Left renal pelvis (tissue), 4 donors: ENCODE measurements around the gene EYA2. TPM values are rescaled to one million over a fixed set of nuclear protein-coding genes. Genes with fewer than 3 reads are reported as not detected.

Experiments
- DNase-seq, 4 donors: peaks; one replicate each; pipeline ENCODE4 v3.0.0-alpha.2; 2013; ENCODE audit warnings: low read depth in 4 of 4, low spot score in 3 of 4
- polyA plus RNA-seq, 4 donors: library from polyadenylated mRNA; unstranded; fragments of 120-200 nt; gene quantifications; one replicate each; pipeline ENCODE4 v1.2.1, GENCODE V29; 2013; ENCODE audit not compliant: insufficient read length in 4 of 4

The EYA2 gene
- polyA plus RNA-seq, 4 donors, result 0.87 to 20.5 (median 1.8) TPM

DNA sequence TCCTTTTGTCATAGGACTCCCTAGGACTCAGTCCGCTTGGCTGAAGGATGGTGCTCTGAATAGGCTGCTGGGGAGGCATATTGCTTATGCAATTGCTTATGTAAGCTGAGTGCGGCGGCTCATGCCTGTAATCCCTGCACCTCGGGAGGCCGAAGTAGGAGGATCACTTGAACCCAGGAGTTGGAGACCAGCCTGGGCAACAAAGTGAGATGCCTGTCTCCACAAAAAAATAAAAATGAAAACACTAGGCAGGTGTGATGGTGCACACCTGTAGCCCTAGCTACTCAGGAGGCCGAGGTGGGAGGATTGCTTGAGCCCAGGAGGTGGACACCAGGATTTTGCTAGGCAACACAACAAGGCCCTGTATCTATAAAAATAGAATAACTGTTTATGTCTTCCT, 81.3 kb downstream of the EYA2 start:
- no peak for DNase-seq

DNA sequence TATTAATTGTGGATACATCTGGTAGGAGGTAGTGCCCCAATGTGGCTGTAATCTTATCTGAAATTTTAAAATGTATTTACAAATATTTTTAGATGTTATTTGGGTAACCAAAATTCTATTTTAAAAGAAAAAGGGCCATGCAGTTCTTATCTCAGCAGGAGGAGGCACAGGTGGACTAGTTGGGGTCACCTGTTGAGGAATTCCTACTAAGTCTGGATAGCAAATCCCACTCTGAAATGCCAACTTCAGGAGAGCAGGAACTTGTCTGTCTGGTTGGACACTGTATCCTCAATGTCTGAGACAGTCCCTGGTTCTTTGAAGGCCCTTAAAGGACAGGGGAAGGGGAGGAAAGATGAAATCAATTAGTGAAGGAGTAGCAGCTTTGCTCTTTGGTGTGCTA, 82.6 kb downstream of the EYA2 start:
- no peak for DNase-seq

DNA sequence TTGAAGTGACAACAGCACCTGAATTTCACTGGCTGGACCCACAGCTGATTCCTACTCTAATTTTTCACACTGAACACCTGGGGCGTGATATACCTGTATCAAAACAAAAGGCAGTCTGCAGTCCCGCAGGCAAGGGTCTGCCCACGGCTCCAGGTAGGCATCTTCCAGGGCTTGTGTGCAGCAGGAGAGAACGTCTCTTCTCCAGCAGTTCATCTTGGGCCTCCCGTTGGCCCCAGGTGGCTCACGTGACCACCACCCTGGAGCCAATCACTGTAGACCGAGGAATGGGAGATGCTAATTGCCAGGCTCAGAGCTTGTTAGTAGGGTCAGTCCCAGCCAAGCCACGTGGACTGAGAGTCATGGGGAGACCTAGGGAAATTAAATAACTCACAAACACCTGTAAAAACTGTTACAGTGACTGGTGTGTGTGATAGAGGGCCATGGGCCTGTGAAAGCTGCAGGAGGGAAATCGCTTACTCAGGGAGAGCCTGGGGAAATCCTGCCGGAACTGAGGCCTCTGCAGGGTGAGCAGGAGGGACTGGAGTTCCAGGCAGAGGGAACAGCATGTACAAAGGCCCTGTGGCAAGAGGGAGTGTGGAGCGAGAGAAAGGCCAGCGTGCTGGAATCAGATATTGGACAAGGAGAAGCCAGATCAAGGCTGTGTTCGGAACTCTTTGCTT, 83.4 kb downstream of the EYA2 start:
- no peak for DNase-seq

DNA sequence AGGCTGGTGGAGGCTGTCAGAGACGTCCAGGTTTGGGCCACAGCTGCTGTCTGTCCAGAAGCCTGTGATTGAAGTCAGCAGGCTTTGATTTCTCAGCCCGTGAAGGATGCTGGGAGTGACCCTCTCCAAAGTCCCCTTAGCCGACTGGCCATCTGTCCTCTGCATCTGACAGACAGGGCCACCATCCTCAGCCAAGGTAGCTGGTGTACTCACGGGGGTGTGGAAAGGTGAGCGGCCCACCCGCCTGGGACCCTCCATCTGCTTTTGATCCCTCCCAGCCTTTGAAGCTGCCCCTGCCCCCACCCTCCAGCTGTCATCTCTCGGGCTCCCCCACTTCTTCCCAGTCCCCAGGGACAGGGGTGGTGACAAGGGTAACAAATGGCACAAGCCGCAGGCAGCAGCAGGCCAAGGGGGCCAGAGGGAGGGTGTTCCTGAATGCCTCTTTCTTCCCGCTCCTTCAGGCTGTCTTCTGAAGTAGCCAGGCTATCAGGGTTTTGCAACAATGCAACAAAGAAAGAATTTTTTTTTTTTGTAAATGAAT, 84.4 kb downstream of the EYA2 start:
- no peak for DNase-seq

DNA sequence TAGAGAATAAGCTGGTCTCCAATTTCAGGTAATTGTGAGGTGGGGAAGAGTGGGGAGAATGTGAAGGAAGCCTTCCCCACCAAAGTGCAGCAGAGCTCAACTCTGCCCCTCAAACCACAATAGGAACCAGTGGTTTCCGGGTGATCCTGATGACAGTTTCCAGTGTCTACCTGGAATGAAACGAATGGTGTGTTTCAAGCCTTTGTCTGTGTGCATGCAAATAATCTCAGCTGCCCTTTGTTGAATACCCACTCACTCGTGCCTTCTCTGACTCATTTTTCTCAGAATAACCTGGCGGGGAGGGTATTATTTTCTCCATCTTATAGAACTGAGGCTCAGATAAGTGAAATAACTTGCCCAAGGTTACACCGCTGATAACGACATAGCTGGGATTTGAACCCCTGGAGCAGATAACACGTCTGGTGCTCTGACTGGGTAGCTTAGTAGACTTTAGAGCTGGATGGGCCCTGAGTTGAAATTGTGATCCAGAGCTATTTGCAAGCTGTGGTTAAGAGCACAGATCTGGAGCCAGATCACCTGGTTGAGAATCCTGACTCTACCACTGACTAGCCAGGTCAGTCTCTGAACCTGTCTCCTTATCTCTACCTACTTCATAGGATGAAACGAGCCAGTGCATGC, 85.1 kb downstream of the EYA2 start:
- DNase-seq, result no peak

DNA sequence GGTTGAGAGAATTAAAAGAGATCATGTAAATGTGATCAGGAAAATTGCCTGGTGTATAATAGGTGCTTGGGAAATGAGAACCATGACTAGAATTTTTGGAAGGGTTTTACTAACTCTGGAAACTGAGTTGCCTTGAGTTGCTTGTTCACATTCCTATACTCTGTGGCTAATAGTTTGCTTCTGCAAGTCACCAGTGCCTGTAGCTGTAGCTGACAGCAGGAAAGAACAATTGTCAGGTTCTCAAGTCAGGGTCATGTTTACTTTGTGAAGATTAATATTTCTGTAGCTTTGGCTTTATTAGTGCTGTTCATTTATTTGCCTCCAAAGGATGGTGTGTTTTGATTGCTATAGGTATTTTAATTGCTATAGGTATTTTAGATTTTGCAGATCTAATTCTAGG, 86.5 kb downstream of the EYA2 start:
- no peak for DNase-seq

DNA sequence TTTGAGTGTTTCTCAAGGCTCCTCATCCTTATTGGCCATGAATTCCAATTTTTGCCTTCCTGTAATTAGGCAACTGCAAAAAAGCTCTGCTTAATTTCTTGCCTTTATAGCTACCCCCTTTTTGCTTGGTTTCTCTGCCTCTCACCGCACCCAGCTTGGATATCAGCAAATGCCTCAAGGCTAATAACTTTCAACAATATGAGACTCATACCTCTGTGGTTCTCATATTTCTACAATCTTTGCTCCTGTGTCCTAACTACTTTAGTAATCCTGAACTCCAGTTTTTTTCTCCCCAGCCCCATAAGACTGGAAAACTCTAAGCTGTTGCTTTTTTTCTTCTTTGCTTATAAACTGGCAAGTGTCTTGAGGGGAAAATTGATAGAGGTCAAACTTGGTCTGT, 88.8 kb downstream of the EYA2 start:
- DNase-seq, result no peak

DNA sequence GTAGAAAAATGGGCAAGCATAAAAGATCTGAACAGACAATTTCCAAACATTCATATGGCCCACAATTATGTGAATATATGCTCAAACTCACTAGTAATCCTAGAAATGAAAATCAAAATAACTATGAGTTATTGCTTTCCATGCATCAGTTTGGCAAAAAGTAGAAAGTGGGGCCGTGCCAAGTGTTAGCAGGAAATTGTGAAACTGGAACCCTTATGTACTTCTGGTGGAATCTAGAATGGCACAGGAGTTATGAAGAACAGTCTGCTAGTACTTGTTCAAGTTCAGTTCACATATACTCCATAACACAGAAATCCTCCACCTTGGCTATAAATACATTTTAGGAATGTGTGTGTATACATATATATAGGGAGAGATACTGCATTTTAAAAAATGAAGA, 89.8 kb downstream of the EYA2 start:
- no peak for DNase-seq

DNA sequence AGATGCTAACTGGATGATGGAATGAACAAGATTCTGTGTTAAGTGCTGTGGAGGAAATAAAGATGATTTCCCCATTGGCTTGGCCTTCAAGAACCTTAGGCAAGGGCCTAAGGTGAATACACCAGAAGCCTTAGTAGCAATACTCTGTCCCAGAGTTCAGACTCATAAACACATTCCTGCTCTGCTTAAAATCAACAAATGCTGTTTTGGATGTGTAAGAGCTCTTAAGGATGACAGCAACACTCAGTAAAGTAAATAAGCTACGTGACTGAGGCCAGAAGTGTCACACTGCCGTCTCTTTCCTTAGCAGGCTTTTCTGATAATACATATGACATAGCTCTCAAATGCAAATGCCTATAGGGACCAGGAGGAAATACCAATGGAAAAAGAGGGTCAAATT, 90.6 kb downstream of the EYA2 start:
- no peak for DNase-seq

DNA sequence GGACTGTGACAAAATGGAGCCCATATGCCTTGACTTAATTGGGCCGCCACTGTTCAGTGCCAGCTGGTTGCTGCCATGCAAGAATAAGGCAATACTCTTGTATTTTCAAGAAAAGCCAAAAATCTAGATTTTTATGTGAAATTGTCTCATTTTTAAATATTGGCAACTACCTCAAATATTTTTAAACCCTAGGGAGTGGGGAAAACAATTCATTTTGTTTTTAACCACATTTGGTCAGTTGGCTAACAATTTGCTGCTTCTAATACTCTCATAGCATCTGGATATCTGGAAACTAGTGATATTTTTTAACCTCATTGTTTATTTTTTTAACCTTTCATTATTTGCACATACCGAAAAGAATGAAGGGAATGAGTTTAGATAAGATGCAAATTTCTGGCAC, 91.0 kb downstream of the EYA2 start:
- no peak for DNase-seq

DNA sequence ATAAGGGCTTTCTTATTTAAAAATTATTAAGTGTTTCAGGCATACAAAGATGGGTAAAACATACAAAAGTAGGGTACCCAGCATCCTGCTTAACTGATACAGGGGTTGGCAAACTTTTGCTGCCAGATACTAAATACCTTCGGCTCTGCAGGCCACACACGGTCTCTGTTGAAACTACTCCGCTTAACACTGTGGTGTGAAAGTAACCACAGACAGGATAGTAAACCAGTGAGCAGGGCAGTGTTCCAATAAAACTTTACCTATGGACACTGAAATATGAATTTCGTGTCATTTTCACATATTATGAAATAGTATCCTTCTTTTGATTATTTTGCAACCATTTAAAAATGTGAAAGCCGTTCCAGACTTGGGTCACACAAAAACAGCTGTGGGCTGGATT, 92.4 kb downstream of the EYA2 start:
- DNase-seq, result no peak

DNA sequence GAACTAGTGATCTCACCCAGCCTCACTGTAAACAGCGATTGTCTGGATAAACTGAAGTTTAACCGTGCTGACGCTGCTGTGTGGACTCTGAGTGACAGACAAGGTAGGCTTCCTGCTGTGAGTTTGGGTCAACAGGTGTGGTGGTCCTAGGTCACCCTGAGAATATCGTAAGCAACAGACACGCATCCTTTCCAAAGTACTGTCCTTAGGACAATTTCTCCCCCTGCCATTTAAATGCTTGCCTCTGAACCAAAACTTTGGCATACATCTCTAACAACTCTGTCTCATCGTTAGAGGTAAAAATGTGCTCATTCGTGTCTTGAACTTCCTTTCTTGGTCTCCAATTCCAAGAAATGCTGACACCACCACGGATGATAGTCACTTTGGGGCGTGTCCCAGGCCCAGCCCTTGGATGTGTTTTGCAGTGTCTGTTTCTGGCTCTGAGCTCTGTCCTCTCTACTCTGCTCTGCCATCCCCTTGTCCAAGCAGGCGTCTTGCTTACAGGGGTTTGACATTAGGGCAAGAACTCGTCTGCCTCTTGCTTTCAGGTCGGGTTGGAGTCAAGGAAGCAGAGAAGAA, 95.5 kb downstream of the EYA2 start:
- no peak for DNase-seq

DNA sequence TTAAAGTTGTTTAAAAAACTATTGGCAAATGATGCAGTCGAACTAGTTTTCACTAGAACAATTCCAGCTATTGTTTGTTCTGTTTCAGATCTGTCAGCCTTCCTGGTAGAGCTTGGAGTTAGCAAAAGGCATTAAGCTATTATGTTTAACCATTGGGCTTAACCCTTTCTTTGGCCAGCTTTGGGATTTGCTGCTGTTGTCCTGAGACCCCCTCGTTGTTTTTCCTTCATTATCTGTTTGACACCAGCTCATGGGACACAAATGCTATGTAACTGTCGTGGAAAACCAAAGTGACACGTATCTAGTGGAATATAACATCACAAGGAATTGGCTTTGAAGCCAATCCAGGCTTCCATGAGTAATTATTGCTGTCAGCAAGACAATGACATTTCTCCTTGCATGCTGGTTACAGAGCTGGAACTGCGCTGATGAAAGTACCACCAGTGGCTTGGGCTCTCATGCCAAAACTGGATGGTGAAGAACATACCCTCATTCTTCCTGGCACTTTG, 96.0 kb downstream of the EYA2 start:
- DNase-seq, result no peak

DNA sequence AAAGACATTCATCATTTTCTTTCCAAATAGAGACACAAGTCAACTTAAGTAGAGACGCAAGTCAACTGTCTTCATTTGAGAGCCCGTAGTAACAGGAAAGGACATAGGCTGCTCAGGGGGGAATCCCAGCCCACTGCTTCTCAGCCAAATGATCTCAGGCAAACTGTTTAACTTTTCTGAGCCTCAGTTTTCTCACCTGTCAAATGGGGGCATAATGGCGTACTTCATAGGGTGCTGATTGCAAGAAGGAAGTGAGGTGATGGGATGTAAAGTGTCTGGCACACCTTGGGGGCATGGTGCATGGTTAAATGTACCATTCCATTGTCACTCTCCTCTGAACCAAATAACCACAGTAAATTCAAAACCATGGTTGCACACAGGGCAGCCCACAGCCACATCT, 96.5 kb downstream of the EYA2 start:
- DNase-seq, result no peak

DNA sequence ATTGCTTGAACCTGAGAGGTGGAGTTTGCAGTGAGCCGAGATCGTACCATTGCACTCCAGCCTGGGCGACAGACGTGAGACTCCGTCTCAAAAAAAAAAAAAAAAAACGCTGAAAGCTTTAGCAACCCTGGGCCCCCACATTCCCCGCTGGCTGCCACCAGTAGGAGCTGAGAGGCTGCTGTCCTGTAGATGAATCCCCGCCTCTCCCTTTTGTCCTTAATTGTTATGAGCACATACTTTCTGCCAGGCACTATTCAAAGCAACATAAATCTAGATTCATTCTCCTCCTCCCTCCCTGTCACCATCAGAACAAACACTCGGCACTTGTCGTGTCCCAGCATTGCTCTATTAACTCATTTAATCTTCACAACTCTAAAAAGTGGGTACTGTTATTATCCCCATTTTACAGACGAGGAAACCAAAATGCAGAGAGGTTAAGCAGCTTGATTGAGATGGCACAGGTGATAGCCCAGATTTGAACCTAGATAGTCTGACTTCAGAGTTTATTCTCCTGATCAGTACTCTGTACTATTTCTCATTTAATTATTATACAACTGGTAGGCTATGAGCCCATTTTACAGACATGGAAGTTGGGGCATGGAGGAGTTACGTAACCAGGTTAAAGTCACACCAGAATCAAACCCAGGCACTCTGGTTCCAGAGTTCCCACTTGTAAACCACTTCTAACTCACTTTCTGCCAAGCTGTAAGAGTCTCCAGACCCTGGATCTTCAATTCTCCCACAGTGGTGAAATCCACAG, 97.4 kb downstream of the EYA2 start:
- DNase-seq, result no peak

DNA sequence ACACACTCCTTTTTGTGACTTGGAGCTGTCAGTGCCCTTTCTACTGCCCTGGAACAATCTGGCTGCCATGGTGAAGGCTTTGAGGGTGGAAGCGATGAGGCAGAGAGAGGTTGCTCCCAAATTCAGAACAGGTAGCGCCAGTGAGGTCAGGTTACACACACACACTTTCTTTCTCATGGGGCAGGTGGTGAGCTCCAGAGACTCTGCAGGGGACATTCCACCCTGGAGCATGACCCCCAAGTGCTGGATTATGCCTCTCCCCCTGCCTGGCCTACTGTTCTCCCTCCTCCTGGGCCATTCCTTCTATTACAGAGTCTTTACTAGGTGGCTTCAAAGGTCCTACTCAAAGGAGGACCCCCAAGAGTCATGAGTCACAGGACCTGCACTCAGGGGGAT, 98.0 kb downstream of the EYA2 start:
- no peak for DNase-seq

DNA sequence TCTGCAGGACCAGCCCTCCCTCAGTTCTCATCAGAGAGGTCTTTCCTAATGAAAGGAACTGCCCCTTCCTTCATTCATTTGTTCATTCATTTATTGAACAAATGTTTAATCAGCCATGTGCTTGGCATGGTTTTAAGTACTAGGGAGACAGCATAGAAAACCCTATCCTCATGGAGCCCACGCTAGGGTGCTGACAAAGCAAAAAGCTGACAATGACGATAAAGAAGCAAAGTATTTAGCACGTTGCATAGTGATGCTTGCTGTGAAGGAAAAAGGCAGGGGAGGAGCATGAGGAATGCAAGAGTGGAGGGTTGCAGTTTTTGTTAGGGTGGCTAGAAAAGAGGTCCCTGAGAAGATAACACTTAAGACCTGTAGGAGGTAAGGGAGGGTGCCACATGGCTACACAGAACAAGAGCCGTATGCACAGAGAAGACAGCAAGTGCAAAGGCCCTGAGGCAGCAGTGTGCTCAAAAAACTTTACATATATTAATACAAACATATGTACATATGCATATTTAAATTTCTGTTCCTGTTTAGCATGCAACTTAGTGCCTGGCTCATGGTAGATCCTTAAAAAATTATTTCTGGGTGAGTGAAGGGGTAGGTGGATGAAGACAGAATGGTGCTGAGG, 98.9 kb downstream of the EYA2 start:
- no peak for DNase-seq

DNA sequence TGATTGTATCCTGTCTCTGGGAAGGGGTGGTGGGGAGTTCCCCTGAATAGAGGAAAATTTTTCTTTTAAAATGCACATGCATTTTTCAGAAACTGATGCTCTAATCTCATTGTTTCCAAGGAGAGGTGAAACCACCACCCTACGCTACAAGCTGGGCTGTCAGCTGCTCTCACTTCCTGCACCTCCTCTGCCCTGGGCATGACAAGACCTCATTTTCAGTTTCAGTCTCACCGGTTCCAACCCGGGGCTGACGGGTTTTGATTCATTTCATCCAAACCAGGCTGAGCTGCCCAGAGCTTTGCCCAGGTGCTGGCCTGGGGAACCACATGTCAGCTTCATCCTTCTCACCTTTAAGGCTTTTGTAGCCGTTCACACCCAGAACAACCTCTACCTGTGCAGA, 99.7 kb downstream of the EYA2 start:
- no peak for DNase-seq

DNA sequence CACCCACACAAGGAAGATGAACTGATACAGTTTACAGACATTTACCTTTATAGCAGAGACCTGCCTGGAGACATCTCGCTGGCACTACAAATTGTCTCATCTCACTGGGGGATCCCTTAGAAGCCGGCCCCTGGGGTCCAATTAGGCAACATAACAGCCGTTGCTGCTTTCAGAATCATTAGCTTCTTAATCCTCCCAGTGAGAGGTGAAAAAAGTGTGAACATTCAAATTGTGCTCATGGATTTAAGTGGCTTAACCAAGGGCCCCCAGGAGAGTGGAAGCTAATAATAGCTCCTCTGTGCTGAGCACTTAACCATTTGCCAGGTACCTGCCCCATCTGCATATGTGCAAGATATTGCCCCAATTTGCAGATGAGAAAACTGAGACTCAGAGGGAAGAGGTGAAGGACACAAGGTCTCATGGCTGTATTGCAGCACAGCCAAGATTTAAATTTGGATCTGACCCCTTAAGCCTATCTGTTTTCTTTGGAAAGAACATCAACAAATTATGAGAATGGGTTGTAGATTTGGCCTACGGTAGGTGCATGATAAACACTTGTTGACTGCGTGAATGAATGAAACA, 101.0 kb downstream of the EYA2 start:
- DNase-seq, result no peak

DNA sequence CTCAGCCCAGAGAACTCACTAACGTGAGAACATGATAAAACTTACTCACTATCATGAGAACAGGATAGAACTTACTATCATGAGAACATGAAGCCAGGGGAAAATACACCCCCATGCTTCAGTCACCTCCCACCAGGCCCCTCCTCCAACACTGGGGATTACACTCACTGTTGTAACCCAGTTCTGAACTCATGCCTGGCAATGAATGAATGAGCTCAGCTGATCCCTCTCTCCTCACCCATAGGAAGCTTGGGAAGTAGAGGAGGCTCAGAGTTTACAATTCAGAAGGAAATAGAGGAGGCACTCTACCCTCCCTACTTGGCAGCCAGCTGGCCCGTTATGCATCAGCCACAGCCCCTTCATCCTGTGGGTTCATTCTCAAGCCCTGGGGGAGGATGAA, 102.5 kb downstream of the EYA2 start:
- DNase-seq, result no peak
